HFF-Myc (cell line): ENCODE results near the gene GGA1.

Experiments
- DNase-seq: peaks from one replicate; pipeline ENCODE4 v3.0.0-alpha.2; 2011; ENCODE audit warnings: low read depth; ENCODE audit errors: extremely low read depth
- H3K4me3 ChIP-seq: replicated peaks from 2 replicates; pipeline ENCODE4 v1.5.1; 2011; ENCODE audit warnings: low read depth, mild to moderate bottlenecking, control low read depth, low read length
- CTCF ChIP-seq: IDR thresholded peaks from 2 replicates; pipeline ENCODE4 v1.5.1; 2012; ENCODE audit warnings: mild to moderate bottlenecking, low read depth, low read length, control low read depth; ENCODE audit errors: missing control alignments

Gene GGA1

DNA sequence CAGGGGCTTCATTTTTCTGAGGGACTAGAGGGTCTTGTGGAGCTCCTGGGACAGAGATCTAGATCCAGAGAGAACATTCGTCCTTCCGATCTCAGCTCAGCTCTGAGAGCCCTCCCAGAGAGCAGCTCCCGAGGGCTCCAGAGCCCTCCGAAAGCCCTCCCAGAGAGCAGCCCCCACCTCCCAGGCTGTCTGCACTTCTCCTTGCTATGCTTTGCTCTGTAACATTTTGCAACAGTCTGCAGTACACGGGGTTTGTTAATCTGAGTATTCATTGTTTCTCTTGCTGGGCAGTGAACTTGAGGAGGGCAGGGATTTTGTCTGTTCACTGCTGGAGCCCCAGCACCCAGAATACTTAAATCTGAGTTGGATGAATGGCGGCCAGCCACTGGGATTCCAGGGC is 2.6 kb downstream of the GGA1 start:
- DNase-seq, result no peak
- H3K4me3 ChIP-seq, result no peak overlapping the region
- no peak for TF ChIP-seq CTCF

GRCh38 chr22:37616201-37617083 is 7.8 kb downstream of the GGA1 start:
- TF ChIP-seq CTCF, result no peak
- DNase-seq, result no peak
- no peak overlapping the region for H3K4me3 ChIP-seq

GRCh38 chr22:37617431-37617830 is 8.8 kb downstream of the GGA1 start:
- H3K4me3 ChIP-seq, result no peak overlapping the region
- DNase-seq, result no peak
- no peak for TF ChIP-seq CTCF

DNA sequence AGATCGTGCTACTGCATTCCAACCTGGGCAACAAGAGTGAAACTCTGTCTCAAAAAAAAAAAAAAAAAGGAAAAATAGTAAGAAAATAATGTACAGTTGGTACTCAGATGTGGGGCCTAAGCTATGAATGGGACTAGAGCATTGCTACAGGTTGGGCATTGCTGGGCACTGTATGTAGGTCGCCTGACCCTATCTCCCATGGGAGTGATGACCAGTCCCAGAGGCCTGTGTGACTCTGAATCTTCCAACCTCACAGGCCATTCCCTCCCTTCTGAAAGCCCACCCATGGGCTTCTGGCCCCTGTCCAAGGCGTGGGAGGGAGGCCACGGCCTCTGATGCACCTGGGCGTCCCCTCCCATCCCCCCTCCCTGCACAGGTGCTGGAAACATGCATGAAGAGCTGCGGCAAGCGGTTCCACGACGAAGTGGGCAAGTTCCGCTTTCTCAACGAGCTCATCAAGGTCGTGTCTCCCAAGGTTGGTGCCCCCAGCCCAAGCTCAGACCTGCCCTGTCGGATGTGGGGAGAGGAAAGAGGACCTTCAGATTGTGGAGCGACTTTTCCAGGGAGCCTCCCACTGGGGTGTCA is 9.5 kb downstream of the GGA1 start:
- H3K4me3 ChIP-seq, result no peak overlapping the region
- DNase-seq, result no peak
- TF ChIP-seq CTCF, result no peak

DNA sequence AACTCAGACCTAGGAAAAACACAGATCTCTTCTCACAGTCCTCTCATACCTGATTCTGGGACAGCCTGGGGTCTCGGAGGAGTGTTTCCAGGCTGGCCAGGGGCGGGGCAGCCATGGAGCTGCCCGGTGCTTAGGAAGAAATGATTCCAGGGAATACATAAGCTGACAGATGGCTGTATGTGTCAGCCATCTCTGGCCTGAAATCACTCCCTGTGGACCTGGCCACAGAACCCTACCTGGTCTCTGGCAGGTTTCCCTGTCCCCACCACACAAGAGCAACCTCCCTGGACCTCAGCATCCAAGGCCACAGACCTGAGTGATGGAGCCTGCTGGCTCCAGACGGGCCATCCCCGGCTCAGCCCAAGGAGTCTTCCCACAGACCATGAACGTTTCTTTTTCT is 10.0 kb downstream of the GGA1 start:
- no peak overlapping the region for H3K4me3 ChIP-seq
- DNase-seq, result no peak
- no peak for TF ChIP-seq CTCF

DNA sequence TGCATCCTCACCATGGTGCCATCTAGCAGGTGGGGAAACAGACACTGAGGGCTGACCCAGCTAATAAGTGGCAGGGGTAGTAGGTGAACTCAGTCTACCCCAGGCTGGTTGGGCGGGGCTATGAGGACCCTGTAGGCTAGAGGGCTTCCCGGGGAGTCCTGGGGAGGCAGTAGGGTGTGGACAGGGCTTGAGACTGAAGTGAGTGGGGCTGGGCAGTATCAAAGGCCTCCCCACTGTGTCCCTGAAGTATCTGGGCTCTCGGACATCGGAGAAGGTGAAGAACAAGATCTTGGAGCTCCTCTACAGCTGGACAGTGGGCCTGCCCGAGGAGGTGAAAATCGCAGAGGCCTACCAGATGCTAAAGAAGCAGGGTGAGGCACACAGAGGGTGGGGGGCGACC is 11.4 kb downstream of the GGA1 start:
- DNase-seq, result no peak
- no peak for TF ChIP-seq CTCF
- no peak overlapping the region for H3K4me3 ChIP-seq

DNA sequence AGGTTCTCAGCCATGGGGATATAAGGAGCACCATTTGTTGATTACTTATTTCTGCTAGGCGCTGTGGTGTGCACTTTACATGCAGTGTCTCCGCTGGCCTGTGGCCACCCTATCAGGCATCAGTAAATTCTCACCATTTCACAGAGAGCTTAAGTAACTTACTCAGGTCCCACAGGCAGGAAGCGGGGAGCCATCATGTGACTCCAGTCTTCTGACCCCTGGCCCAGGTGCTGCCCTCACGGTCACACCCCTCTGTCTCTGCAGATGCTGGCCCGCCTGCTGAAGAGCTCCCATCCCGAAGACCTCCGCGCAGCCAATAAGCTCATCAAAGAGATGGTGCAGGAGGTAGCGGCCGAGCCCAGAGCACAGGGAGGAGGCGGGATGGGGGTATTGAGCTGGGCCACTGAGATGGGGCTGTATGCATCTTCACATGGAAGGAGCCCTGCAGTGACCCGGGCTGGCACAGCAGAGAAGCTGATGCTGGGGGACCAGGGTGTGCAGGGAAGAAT is 12.8 kb downstream of the GGA1 start:
- TF ChIP-seq CTCF, result no peak
- DNase-seq, result no peak
- H3K4me3 ChIP-seq, result no peak overlapping the region
